GM19099 (cell line): ENCODE measurements around the gene RPUSD4.

Source experiments
- POLR2A ChIP-seq: IDR thresholded peaks from 3 replicates; pipeline ENCODE4 v1.6.1; 2011; ENCODE audit warnings: low read depth; ENCODE audit not compliant: insufficient read length; ENCODE audit errors: extremely low read depth

Gene RPUSD4

GRCh38 chr11:126172596-126173038, 38.8 kb downstream of the RPUSD4 start:
- TF ChIP-seq POLR2A, result no peak

- TF ChIP-seq POLR2A, result no peak
These were observed 42.2 kb downstream of the RPUSD4 start for GRCh38 chr11:126169291-126169690.

GRCh38 chr11:126167488-126167887, 44.0 kb downstream of the RPUSD4 start:
- no peak for TF ChIP-seq POLR2A

- TF ChIP-seq POLR2A, result no peak
These were observed 45.0 kb downstream of the RPUSD4 start for GRCh38 chr11:126166413-126166812.

GRCh38 chr11:126165757-126166156, 45.7 kb downstream of the RPUSD4 start:
- TF ChIP-seq POLR2A, result no peak

- TF ChIP-seq POLR2A, result no peak
These were observed 46.1 kb downstream of the RPUSD4 start for GRCh38 chr11:126165311-126165720.

GRCh38 chr11:126164781-126165180, 46.7 kb downstream of the RPUSD4 start:
- TF ChIP-seq POLR2A, result no peak

- no peak for TF ChIP-seq POLR2A
These were observed 47.7 kb downstream of the RPUSD4 start for GRCh38 chr11:126163779-126164178.

- no peak for TF ChIP-seq POLR2A
These were observed 48.3 kb downstream of the RPUSD4 start for GRCh38 chr11:126163074-126163700.

- no peak for TF ChIP-seq POLR2A
These were observed 49.0 kb downstream of the RPUSD4 start for GRCh38 chr11:126162306-126163030.

- no peak for TF ChIP-seq POLR2A
These were observed 50.4 kb downstream of the RPUSD4 start for GRCh38 chr11:126161023-126161391.

GRCh38 chr11:126160345-126161022, 51.0 kb downstream of the RPUSD4 start:
- TF ChIP-seq POLR2A, result no peak

- TF ChIP-seq POLR2A, result no peak
These were observed 51.6 kb downstream of the RPUSD4 start for GRCh38 chr11:126159719-126160344.

GRCh38 chr11:126158054-126158791, 53.2 kb downstream of the RPUSD4 start:
- no peak for TF ChIP-seq POLR2A
